NCI-H748 (cell line): ENCODE data around the gene HSD11B1L.

ENCODE experiments used
- DNase-seq: peaks from one replicate; lab custom pipeline; 2025; ENCODE audit not compliant: unreplicated experiment; lab: John Stamatoyannopoulos, UW

The HSD11B1L gene, protein sequence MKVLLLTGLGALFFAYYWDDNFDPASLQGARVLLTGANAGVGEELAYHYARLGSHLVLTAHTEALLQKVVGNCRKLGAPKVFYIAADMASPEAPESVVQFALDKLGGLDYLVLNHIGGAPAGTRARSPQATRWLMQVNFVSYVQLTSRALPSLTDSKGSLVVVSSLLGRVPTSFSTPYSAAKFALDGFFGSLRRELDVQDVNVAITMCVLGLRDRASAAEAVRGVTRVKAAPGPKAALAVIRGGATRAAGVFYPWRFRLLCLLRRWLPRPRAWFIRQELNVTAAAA

DNA sequence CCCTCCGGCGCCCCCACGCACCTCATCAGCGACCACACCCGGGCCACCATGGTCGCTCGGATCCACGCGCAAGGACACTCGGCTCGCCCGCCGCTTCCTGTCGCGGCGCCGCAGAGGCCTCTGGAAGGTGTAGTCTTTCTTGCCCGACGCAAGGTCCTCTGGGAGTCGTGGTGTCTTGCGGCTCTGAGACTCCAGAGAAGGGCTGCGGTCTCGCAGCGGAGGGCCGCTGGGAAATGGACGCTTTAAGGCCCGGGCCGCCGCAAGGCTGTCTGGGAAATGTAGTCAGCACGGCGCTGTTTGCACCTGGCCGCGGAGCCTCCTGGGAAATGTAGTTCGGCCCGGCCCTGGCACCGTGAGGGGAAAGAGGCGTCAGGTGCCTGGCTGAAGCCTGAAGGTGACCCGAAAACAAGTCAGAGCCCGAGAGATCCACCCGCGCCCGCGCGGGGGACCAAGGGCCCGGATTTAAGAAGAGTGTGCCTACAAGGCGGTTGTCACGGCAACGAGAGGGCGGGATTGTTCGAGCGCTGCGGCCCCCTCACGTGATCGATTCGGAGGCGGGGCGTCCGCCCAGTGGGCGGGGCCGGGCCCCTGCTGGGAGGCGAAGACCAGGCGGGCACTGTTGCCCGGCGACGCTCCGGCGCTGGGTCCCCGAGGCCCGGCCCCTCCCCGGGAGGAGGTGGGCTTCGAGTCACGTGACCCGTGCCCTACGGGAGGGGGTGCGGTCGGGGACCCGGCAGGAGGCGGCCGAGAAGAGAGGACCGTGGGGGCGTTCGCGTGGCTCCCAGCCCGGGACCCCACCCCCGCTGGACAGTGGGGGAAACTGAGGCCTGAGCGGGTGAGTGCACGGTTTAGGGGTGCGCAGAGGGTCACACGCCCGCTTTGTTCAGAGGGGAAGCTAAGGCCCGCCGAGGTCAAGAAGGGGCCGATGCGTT is at the start of gene HSD11B1L, which contains the start of gene MICOS13:
HSD11B1L (plus strand) TSS at position 591 of the 932 bp plus-strand sequence. CDS start 3,806 bp downstream, outside the sequence.
MICOS13 (minus strand) TSS at position 80 of the 932 bp plus-strand sequence; CDS start at position 50, 30 bp downstream.
- DNase-seq = peak; percentile 97

DNA sequence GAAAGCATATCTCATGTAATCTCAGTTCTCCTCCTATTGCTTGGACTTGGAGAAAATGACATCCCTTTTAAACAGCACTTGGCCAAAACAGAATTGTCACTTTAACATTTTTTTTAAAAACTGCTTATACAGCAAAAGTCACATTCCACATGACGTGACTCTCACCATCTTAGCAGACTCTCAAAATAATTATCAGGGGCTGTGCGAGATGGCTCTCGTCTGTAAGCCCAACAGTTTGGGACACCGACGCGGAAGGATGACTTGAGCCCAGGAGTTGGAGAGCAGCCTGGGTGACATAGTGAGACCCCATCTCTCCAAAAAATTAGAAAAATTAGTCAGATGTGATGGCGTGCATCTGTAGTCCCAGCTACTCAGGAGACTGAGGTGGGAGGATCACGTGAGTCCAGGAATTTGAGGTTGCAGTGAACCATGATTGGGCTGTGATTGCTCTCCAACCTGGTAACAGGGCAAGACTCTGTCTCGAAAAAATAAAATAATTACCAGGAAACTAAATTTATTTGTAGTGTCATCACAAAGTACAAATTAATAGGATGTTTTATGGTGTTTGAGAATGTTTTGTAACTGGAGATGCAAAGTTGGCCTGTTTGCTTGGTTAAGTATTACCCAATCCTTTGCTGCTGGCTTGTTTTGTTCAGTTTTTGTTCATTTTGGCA is 49.1 kb upstream of the HSD11B1L start:
- no peak for DNase-seq

DNA sequence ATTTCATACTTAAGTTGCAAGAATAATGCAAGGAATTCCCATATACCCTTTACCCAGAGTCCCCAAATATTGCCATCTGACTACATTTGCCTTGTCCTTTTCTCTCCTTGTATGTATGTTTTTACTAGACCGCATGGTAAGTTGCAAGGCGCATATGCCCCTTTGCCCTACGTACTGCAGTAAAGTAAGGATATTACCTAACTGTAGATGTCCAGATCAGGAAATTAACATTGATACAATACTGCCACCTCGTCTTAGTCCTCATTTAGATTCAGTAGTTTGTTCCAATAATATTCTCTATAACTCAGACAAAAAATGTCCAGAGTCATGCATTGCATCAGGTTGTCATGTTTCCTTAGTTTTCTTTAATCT is 48.6 kb upstream of the HSD11B1L start:
- DNase-seq = no peak

DNA sequence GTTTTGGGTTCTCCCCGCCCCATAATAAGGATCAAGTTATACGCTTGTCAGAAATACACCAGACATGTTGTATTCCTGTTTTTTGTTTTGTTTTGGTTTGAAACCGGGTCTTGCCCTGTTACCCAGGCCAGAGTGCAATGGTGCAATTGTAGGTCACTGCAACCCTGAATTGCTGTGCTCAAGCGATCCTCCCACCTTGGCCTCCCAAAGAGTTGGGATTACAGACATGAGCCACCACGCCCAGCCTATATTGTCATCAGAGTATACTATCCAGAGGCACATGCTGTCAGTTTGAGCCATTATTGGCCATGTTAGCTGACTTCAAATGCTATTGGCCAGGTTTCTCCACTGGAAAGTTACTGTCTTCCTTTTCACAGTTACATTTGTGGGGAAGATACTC is 48.2 kb upstream of the HSD11B1L start:
- no peak for DNase-seq

DNA sequence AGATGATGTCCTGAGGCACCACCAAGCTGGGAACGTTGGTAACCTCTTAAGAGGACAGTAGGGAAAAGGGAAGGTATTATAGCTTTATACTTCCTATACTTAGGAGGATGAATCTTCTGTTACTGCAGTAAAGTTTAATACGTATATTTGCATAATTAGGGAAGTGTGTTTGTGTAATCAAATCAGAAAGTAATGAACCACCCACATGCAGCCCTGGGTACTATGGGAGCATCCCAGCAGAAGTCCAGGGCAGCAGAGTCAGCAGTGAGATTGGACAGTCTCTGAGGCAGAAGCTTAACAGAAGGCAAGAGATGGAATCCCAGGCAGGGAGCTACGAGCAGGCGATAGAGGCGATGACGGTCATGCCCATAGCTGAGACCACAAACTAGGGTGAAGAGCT is 45.4 kb upstream of the HSD11B1L start:
- DNase-seq = no peak

DNA sequence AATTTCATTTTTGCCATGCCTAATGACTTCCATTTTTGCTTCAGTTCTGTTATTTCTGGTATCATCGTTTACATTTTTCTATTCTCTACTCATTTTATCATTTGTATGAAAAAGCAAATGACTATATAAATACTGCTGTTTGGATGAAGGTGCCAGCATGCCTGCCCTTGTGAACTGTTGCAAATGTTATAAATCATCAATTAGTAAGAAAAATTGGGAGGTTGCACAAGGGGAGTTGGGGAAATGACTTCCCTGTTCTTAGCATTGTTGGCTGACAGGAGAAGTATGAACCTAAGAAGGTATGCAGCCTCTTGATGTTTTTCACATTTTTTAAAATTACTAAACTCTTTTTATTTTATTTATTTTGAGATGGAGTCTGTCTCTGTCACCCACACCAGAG is 42.9 kb upstream of the HSD11B1L start:
- no peak for DNase-seq

DNA sequence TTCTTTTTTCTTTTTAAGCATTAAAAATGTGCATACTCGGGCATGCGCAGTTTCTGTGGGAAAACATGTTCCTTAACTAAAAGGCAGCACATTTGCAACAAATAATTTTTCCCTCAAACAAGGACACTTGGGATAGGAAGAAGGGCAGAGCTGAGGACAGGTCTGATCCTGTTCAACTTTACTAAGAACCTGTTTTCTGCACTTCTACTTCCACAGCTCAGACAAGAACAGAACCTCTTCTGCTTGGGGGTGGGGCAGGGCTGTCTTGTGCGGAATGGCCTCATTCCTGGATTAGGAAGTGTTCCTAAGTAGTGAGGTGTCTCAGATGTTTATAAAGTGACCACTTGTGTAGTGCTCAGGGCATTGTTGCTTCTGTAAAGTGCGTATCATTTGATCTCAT is 39.7 kb upstream of the HSD11B1L start:
- DNase-seq = no peak

DNA sequence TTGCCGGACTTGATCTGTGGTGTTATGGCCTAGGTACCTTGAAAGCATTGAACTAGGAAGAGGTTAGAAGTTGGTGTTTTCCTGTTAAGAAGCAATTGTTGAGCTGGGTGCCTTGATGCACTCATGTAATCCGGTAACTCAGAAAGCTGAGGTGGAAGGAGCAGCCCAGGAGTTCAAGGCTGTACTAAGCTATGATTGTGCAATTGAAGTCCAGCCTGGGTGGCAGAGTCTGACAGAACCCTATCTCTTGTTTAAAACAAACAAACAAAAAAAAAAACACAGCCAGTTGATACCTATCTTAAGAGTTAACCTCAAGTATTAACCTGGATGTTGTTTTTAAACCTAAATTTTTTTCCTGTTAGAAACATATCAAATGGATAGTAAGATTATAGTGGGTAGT is 38.6 kb upstream of the HSD11B1L start:
- DNase-seq = no peak

DNA sequence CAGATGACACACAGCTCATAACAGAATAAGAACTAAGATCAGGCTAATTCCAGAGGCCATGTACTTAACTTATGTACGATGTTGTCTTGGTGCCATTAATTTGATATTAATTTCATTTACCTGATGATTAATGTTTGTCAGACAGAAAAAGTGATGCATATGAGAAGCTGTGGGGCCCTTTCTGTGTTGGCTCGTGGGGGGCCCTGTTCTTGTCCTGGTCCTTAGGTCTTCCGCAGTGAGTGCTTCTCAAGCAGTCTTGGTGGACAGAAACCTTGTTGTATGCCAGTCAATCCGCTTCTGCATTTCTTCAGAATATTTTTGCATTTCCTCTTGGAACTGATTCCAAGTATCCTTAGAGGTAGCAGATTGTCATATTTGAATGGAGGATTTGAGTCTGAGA is 37.8 kb upstream of the HSD11B1L start:
- no peak for DNase-seq

DNA sequence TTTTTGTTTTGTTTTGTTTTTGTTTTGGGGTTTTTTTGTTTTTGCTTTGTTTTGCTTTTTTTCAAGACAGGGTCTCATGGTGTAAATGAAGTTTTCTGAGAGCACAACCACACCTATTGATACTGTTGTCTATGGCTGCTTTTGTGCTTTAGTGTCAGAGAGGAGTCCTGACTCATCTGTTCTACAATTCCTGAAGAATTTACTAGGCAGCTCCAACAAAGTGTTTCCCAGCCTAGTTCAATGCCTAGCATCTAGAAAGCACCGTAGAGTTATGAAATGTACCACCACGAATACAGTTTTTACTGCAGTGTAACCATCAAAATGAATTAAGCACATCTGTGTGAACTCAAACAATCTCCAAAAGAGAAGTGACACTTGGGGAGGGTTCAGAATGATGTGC is 36.8 kb upstream of the HSD11B1L start:
- DNase-seq = no peak

DNA sequence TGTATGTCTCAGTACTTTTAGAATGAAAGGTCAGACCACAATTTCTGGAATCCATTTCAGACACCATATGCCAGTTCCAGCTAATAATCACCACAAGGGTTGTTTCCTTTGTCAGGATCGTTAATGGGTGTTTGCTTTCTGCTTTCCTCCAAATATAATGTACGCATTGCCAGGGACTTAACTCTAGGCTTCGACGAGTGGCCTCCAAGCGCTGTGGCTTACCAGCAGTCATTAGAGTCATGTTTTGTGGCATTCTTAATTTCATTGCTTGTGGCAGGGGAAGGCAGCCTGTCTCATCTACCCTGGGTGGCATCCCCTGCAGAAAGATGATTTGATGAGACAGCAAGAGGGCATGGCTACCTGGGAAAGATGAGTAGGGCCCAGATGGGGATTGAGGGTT is 35.4 kb upstream of the HSD11B1L start:
- DNase-seq = peak; percentile 11

DNA sequence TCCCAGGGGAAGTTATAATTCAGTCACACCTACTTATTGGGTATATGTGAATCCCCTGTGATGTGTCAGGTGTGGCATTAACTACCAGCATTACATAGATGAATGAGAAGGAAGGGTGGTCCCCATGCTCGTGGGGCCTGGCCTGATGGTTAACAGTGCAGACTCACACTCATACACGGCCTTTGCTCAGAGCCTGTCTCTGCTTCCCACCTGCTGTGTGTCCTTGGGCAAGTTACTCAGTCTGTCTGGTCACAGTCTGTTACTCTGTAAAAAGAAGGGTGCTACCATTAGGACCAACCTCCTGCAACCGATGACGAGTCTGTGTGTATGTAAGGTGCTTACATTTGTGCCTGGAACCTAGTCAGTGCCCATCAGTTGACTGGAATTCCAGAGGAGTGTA is 34.1 kb upstream of the HSD11B1L start:
- no peak for DNase-seq

DNA sequence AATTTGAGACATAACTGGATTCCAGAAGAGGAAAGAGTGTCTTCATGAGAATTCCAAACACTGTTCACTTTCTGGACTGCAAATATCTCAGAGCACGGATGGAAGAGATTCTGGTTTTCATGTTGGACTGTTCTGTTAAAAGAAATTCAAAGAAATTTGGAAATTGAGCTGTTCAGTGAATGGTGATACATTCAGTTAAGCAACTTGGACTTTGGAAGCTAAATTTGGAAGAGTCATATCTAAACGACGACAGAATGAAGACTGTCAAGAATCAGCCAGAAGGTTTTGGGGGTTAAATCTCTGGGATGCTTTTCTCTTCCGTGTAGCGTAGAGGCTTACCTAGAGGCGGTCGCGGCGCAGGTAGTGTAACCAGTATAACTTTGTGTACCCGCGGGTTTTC is 32.4 kb upstream of the HSD11B1L start:
- no peak for DNase-seq

DNA sequence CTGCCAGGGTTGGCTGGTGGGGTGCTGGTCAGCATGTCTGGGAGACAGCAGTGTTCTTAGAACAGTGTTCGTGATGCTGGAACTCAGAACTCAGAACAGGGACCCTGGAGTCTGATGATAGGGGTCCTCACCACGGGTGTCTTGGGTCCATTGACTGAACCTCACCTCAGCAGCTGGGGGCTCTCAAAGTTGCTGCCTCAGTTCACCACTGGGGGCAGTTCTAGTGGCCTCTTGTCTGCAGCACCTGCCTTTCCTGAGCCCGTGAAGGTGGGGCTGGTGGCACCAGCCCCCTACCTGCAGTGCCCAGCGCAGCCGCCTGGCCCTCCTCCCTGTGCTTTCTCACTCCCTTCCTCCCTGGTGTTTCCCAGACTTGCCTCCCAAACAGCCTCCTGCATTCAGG is 29.5 kb upstream of the HSD11B1L start:
- no peak for DNase-seq

DNA sequence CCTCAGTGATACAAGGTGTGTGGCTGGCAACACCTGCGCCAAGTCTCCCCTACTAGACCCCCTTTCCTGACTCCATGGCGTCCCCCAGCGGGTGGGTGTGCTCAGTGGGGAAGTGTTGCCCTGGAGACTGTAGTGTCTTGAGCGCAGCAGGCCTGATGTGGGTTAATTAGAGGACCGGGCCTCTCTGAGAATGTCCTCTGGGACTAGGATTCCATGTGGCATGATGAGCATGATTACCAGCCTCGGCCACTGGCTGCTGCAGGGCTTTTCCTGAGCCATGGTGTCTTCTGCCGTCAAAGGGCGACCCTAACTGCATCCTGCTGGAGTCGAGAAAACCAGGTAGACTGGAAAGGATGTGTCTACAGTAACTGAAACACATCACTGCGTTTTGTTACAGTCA is 28.6 kb upstream of the HSD11B1L start:
- DNase-seq = no peak

DNA sequence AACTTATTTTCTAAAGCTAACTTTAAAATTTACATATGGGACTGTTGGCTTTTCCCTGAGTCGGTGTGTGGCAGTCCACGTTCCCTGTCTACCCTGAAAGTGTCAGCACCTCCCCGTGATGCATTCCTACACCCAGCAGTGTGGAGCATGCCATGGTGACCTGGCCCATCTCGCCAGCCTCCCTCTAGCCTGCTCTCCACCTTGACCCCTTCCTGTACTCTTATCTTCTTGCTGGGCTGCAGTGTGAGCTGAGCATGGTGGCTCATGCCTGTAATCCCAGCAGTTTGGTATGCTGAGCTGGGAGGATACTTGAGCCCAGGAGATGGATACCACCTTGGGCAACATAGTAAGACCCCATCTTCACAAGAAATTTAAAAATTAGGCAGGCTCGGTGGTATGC is 25.9 kb upstream of the HSD11B1L start:
- DNase-seq = no peak

DNA sequence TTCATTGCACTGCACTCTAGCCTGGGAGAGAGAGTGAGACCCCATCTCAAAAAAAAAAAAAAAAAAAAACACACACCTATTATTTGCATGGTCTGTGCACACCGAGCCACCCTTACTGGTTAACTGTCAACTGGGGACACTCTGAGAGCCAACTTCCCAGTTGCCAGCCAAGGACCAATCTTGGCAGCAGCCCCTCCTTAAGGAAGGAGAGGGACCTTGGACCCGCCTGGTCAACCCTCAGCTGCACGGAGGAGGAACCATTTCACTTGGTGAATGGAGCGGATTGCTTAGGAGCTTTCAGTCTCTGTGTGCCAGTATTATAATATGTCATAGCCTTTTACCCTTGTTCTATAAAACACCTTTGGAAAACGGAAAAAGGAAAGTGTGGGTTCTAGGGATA is 25.4 kb upstream of the HSD11B1L start:
- no peak for DNase-seq

DNA sequence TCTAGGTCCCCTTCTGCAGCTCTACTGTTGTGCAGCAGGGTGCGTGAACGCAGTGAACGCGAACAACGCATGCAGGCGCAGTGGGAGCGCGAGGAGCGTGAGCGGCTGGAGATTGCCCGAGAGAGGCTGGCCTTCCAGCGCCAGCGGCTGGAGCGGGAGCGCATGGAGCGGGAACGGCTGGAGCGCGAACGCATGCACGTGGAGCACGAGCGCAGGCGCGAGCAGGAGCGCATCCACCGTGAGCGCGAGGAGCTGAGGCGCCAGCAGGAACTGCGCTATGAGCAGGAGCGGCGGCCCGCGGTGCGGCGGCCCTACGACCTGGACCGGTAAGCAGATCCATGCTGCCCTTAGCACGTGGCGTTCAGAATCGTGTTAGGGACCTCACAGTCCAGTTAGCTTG is 19.3 kb upstream of the HSD11B1L start:
- DNase-seq = no peak

DNA sequence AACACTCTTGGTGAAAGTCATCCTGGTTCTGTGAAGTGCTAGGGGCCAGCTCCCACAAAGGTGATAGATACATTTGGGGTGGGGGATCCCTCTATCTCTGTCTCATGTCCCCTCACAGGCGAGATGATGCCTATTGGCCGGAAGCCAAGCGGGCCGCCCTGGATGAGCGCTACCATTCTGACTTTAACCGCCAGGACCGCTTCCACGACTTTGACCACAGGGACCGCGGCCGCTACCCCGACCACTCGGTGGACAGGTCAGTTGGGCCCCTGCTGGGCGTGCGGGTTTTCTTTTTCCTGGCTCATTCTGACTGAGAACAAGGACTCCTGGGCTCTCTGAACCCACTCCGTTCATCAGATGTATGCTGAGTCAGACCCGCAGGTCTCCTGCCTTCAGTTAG is 16.9 kb upstream of the HSD11B1L start:
- no peak for DNase-seq

DNA sequence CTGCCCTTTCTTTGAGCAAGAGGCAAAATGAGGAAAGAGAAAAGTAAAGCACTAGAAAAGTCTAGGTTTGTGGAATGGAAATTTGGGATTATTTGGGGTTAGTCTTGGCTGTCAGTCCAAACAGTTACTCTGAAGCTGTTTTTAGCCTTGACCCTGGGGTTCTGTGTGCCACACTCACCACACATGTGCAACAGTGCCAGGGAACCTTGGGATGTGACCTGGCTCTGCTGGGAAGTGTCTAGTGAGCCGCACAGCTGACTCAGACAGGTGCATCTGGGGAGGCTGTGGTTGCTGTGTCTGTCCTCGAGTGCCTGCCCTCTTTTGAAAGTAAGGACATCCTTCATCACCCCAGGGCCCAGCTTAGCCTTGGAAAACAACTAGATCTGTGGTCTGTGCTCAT is 16.3 kb upstream of the HSD11B1L start:
- DNase-seq = no peak

DNA sequence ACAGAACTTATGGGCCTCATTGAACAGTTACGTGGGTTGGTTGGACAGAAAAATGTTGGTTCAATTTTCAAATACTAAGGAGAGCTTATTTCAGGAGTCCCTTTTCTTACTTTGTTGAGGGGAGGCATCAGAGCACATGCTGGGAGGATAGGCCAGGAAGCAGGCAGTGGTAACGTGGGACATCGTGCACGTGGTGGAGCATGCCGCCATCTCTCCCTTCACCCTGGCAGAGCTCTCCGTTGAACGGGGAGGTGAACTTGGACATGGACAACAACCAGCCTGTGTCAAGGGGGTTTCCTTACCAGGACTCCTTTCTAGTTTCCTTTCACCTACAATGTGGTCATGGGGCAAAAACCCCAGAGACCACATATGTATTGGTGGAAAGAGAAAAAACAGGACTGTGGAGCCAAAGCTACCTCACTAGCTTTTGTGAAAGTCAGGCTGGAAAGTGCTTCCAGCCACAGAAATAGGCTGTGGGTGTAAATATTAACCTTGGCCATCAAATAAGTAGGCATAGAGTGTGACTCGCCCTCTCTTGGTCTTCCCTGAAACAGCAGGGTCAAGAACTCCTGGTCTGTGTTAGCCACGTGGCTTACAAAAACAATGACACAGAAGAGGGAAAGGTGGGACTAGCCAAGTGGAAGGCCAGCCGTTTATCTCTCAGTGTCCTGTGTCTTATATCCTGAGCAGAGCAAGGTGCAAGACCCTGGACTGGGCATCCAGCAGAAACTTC is 14.9 kb upstream of the HSD11B1L start:
- no peak for DNase-seq
